Adipose tissue (tissue), 3 donors: ENCODE measurements around the gene TST. TPM values are rescaled to one million over a fixed set of nuclear protein-coding genes. Genes with fewer than 3 reads are reported as not detected.

Experiments
- H3K27ac ChIP-seq: one replicate; pipeline ENCODE4 v1.5.1; 2013; ENCODE audit warnings: low read depth, low read length
- WGBS, 3 donors: extraction: QIAGEN DNeasy Blood & Tissue Kit; methylation state at CpG; one replicate each; pipeline ENCODE4 v1.1.7; 2013; 5-methylcytosine and 5-hydroxymethylcytosine counted together
- polyA plus RNA-seq, 3 donors: library from polyadenylated mRNA; stranded (reverse); fragments of 200-250 nt; gene quantifications; one replicate each; pipeline ENCODE4 v1.2.3, GENCODE V29; 2013
- donor health status: healthy with polysubstance abuse.
- donor health status: Bipolar disorder and iron deficiency.
- donor health status: healthy.

The TST gene
- polyA plus RNA-seq, result 100 to 1,000 TPM in 1 of 3 donors, 10 to 100 TPM in 2; 59.2 to 169 (median 69.3) TPM

DNA sequence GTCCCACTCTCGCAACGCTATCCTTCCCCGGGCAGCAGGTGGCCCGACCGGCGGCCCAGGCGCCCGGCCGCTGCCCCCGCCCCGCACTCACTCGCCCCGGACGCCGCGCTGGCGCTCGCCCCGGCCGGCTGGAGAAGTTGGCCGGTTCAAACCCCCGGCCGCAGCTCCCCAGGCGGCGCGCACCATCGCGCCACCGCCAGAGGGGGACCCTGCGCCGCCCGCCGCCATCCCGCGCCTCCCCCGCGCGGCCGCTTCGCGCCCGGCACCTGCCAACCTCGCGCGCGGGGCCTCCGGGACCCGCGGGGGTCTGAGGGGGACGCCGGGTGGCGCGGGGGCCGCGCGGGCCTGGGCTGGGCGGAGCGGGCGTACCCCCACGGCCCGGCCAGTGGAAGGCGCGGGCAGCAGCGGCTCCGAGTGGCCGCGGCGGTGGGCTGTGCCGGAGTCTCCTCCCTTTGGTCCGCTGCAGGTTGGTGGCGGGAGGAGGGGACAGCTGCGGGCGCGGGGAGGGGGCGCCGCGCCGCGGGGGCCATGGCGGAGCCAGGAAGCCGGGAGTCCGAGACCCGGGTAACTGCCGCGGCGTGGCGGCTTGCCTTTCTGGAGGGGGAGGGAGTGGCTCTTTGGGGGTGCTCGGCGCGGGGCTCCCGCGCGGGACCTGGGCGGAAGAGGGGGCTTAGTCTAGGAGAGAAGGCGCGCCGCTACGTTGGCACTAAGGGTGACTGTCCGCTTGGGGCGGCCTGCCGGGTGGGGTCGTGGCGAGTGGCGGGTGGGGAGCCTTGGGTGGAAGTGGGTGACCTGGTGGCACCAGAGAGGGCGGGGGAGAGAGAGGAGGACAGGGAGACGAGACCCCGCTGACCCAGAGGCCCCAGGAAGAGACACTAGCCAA lies at the start of gene TST, which contains the start of gene MPST:
Gene TST, minus strand, starts transcription at position 139 of the 883 bp plus-strand sequence. CDS start 715 bp downstream, outside the sequence.
Gene MPST, plus strand, starts transcription at position 434 of the 883 bp plus-strand sequence. Its CDS starts 95 bp downstream, at position 529.
- H3K27ac ChIP-seq, result peak within 1 kb of the TSS; percentile 74
- 0 to 1% (median 1%) methylated on average over 65 to 105 of the region's 107 CpGs for WGBS, 3 donors

GRCh38 chr22:37068859-37069258 lies 49.6 kb upstream of the TST start:
- WGBS, 3 donors, result 4 to 5% (median 5%) methylated on average over 26 to 36 of the region's 36 CpGs
- H3K27ac ChIP-seq, result no peak overlapping the region

DNA sequence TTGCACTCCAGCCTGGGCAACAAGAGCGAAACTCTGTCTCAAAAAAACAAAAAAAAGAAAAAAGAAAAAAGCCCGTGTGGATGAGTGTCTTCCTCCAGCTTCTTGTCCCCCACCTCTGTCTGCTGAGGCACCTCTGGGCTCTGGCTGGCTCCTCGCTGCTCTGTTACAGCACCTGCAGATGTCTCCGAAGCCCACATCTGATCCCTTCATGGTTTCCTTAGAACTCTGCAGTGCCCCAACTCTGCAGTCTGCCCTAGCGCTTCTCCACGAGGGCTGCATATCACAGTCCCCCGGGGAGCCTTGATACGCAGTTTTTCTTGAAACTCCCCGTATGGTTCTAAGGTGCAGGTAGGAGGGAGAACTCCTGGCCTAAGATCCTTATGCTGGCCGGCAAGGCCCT lies 48.2 kb upstream of the TST start:
- 78 to 87% (median 78%) methylated on average over 10 of the region's 10 CpGs for WGBS, 3 donors
- no peak overlapping the region for H3K27ac ChIP-seq

DNA sequence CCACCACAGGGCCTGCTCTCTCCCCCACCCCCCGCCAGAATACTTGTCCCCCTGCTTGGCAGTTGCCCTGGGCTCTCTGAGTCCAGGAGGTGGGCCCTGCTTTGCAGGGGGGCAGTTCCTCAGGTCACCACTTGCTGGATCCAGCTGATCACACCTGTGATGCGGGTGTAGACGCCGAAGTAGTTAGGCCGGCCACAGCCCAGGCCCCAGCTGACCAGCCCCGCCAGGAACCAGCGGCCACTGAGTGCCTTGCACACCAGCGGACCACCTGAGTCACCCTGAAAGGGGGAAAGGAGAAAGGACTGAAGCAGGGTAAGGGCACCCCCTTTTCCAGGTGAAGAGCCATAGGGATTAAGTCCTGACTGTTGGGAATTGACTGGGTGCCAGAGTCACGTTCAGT lies 46.7 kb upstream of the TST start:
- 83 to 88% (median 87%) methylated on average over 9 of the region's 9 CpGs for WGBS, 3 donors
- no peak overlapping the region for H3K27ac ChIP-seq

DNA sequence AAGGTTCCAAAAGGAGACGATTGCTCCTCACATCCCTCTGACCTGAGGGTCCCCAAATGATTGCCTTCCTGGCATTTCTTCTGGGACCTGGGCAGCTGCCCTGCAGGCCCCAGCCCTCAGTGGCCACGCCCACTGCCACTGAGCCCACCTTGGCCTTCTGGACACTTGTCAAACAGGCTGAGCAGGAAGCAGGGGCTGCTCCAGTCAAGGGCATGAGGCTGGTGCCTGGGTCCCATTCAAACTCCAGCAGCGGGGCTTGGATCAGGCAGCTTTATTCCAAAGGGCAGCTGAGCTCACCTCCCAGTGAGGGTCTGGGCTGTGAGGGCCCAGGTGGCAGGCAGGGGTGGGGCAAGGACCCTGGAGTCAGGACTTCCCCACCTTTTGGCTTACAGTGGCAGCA lies 45.9 kb upstream of the TST start:
- H3K27ac ChIP-seq, result no peak overlapping the region
- WGBS, 3 donors, result 56 to 87% (median 79%) methylated on average over 3 of the region's 3 CpGs

GRCh38 chr22:37064553-37064952 lies 45.3 kb upstream of the TST start:
- H3K27ac ChIP-seq, result no peak overlapping the region
- WGBS, 3 donors, result 90 to 94% (median 92%) methylated on average over 11 of the region's 11 CpGs

- H3K27ac ChIP-seq, result no peak overlapping the region
- 79 to 85% (median 82%) methylated on average over 28 of the region's 28 CpGs for WGBS, 3 donors
Observed at GRCh38 chr22:37063431-37064420, 44.5 kb upstream of the TST start.

- 81 to 89% (median 83%) methylated on average over 14 to 15 of the region's 15 CpGs for WGBS, 3 donors
Observed at GRCh38 chr22:37062702-37063381, 43.6 kb upstream of the TST start.

DNA sequence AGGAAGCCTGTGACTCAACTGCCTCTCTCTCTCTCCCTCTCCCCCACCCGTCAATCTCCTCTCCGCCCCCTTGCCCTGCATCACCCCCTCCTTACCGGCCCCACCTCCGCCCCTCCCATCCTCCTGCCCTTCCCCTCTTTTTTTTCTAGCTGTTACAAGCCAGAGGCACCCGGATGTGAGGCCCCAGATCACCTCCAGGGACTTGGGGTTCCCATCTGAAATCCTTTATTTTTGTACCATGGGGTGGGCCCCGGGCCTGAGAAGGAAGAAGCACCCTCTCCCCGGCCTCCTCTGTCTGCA lies 43.1 kb upstream of the TST start:
- WGBS, 3 donors, result 68 to 79% (median 70%) methylated on average over 7 of the region's 7 CpGs
- H3K27ac ChIP-seq, result no peak overlapping the region

More at GRCh38 chr22:37062702-37063381, 43.6 kb upstream of the TST start:
- no peak overlapping the region for H3K27ac ChIP-seq

- no peak overlapping the region for H3K27ac ChIP-seq
- WGBS, 3 donors, result 75 to 88% (median 87%) methylated on average over 10 of the region's 10 CpGs
Observed at GRCh38 chr22:37061611-37062375, 42.5 kb upstream of the TST start.

GRCh38 chr22:37060801-37061610 lies 41.8 kb upstream of the TST start:
- H3K27ac ChIP-seq, result no peak overlapping the region
- 82 to 85% (median 84%) methylated on average over 27 to 28 of the region's 28 CpGs for WGBS, 3 donors

DNA sequence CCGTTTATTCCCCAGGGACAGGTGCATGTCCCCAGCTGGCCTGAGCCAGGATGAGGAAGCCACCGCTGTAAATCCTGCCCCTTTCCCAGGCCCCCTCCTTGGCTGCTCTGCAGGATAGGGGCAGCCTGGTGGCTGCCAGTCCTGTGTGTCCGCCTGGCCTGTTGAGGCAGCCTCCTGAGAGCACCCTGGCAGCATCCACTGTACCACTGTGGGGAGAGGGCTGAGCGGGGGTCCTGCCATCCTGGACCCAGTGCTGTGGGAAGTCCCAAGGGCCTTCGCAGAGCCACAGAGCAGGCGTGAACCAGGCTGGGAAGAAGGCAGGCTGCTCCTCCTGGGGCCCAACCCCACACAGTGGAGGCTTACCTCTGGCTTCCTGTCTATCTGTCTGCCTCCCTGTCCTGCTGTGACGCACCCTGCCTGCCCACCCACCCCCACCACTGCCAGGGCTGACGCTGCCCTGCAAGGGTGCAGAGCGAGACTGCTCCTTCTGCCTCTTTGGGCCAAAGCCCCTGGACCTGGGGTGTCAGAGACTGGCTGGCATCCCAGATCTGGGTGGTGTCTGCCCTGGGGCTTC lies 40.7 kb upstream of the TST start:
- no peak overlapping the region for H3K27ac ChIP-seq
- 84 to 91% (median 86%) methylated on average over 9 of the region's 9 CpGs for WGBS, 3 donors

GRCh38 chr22:37058917-37059701 lies 39.9 kb upstream of the TST start:
- WGBS, 3 donors, result 94 to 96% (median 95%) methylated on average over 28 of the region's 28 CpGs
- H3K27ac ChIP-seq, result no peak overlapping the region

DNA sequence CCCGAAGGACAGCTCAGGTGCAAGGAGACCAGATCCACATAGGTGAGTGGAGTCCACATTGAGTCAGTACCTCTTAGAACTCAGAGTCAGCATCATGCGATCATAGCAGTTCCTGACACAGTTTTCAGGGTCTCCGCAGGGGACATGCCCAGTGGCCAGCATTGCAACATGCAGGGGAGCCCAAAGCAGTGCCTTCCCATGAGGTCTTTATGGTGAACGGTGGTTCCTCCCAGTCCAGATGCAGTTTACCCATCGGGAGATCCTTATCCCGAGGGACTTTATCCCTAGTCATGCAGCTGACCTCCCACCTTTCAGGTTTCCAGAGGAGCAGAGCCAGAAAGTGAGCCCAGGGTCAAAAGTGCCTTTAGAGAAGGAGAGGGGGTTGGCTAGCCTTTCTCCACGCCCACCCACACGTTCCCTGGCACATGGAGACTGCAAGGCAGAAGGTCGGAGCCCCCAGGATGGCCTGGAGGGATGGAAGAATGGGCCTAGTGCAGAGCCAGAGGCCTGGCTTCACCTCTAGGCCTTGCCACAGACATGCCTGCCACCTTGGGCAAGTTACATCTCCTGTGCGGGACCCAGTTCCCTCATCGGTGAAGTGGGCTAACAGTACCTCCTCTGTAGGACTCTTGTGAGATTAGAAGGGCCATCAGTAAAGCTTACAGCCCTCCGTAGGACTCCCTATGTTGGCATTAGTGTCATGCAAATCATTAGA lies 38.7 kb upstream of the TST start:
- 85 to 92% (median 91%) methylated on average over 12 of the region's 12 CpGs for WGBS, 3 donors
- no peak overlapping the region for H3K27ac ChIP-seq

- no peak overlapping the region for H3K27ac ChIP-seq
- WGBS, 3 donors, result 86 to 90% (median 87%) methylated on average over 9 of the region's 9 CpGs
Observed at GRCh38 chr22:37057226-37057625, 38.0 kb upstream of the TST start.
